Activated CD4-positive, alpha-beta T cell treated with anti-CD3 and anti-CD28 coated beads, Interleukin-2, amount 50 U/mL, for 1 hour (primary cell): Measurements from ENCODE around the gene CD36.

Experiments
- DNase-seq: peaks from one replicate; pipeline ENCODE4 v3.0.0-alpha.2; 2020

Gene CD36

DNA sequence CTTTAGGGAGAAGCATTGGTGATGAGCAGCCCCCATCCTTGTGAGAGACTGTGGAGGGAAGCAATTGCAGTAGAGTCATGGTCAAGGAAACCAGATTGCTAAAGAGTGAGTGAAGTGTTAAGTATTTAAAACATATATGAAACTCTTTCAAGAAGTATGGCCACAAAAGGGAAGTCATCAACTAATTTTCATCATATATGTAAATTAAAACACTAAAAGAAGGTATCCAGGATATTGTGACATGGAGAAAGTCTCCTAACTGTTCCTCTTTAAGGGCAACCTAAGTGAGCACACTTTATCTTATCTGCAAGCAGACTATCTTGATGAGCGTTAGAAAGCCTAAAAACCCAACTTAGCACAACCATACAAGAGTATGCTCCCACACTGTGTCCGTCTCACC lies 69.7 kb downstream of the CD36 start:
- no peak for DNase-seq

DNA sequence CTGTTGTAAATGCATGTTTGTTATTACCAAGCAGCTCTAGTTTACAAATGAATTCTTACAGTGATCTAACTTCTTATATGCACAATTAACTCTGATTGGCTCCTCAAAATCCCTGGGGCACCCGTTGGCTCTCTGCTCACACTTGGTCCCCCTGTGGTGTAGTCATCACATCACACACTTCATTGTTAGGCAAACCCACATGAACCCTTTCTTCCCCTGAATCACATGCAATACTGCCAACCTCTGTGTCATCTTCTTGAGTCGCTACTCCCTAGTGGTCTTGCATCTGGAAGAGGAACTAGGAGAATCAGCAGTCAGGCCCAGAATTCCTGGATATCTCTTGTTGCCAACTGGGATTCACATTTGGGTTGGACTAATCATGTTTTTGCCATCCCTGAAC lies 73.1 kb downstream of the CD36 start:
- no peak for DNase-seq

DNA sequence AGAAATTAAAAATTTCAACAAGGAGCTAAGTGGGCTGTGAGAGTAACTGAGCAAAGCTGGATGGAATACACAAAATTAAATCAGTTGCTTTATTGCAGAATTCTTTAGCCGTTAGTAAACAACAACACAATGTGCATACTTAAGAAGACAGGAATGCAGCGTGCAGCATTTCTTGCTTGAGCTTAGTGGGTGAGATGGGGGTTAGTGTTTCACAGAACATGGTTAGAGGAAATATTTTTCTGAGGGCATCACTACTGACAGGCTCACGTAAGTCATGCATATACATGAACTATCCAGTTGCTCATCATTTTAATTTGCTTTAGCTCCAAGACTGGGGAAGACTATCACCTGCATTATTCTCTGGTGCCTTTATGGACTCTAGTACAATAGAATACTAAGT lies 80.8 kb downstream of the CD36 start:
- no peak for DNase-seq

DNA sequence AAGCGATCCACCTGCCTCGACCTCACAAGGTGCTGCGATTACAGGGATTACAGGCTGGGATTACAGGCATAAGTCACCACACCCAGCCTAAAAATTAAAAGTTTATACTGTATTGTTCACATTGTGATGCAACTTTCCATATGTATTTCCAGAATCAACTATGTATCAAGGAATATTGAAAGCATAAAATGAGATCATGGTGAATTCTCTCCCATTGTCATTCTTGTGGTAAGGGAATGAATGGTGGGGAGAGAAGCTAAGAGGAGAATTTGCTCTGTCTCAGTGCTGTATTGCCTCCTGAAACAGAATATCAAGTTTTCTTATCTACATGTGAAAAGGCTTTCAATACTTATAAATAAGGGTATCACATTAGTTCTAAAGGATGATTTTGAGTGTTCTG lies 81.7 kb downstream of the CD36 start:
- no peak for DNase-seq

DNA sequence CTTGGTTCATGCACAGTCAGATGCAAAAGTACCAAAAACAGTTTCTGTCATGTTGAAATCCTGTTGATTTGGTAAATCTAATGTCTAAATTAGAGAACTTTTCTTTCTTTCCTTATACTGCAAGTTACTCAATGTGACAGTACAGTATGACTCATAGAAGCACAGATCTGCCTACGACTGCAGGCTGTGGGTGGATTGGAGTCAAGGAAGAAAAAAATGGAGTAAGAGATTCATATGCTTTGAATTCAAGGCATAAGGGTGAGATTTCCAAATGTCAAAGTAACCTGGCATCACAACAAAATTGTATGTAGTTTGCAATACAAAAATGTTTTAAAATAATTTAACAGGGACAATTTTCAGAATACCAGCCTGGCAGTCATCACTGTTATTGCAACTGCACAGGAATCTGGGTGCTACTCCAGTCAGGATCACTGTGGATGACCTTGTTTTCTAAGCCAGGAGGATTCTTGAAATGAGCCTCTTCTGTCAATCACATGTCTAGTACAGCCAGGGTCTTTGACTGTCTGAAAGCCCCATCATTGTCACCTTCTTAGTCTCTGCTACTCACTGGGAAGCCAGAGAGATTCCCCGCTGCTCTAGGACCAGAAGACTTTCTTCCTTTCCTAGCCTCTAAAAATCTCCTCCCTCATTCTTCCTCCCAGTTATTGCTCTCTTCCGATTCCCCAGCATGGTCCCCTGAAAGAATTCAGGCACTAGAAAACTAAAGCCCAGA lies 83.6 kb downstream of the CD36 start:
- no peak for DNase-seq

- no peak for DNase-seq
These were observed 84.3 kb downstream of the CD36 start for GRCh38 chr7:80722616-80723195.

DNA sequence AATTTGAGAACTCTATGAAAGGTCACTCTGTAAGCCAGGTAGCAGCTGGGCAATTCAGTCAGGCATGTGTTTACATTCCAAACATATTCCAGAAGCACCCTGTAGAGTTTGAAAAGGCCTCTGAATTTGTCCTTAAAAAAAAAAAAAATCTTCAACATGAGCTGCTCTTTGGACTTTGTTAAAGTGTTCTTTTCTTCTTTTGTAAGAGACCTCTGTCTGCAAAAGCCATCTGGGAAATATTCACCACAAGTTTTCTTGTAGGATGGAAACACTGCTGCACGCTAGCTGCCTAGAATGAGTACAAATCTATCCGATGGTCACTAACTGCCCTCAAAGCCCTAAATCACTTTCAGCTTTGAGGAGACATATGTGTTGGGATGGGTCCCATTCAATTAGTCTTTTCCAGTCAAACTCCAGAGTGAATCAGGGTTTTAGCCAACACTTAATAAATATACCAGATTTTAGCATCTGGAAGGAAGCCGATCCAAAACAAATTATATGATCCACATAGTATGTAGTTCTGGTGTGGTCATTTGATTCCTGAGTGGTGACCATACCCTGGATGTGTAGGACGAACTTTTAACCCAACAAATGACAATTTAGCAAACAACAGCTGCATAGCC lies 85.9 kb downstream of the CD36 start:
- DNase-seq = no peak

- DNase-seq = no peak
These were observed 86.8 kb downstream of the CD36 start for GRCh38 chr7:80725181-80725611.
